NCI-H128 (cell line): ENCODE data around the gene IL15RA.

ENCODE experiments used
- DNase-seq: peaks from one replicate; lab custom pipeline; 2025; ENCODE audit not compliant: unreplicated experiment; lab: John Stamatoyannopoulos, UW

IL15RA gene

DNA sequence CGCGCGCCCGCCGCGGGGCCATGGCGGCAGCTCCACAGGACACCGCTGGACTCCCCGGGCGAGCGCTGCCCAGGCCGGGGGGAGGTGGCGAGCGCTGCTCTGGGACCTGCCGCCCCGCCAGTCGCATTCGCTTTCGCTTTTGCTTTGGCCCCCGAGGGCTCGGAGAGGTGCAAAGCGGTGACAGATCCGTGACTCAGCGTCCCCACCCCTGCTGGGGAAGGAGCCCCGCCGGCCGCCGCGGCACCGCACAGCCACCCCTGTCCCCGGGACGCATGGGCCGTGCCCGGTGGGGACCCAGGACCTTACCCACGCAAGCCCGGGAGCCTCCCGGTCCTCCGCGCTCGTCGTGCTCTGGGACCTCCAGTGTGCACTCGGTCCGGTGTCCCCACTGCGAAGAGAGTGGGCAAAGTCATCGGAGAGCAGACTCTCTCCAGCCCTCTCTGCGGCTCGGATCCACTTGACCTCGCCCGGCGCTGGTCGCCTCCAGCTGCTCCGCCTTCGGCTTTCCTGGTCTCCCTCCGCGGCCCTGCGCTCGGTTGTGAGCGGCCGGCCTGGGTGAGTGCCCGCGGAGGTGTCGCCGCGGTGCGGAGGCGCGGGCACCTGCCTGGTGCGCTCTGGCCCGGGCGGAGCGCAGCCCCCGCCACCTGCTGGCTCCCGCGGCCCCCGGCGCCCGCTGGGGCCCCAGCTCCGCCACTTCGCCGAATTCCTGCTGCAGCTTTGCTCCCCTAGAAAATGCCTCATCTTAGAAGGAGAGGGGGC is at the start of gene IL15RA:
Gene IL15RA (minus strand): TSS at position 73 of the 759 bp plus-strand sequence. CDS start 51 bp downstream, at position 22.
- DNase-seq, result no peak

GRCh38 chr10:6025683-6026255 is 48.4 kb upstream of the IL15RA start:
- DNase-seq, result no peak

DNA sequence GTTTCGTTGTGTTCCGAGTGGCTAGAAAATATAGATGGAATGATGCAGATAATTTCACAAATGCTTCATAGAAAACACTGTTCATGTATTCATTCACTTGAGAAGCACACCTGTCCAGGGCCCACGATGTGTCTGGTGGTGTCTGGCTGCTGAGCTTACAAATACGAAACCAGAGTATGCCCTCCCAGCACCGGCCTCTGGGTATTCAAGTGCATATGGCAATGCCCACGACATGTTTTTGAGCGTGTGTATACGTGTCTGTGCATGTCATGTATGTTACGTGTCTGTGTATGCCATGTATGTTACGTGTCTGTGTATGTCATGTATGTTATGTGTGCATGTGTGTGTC is 47.0 kb upstream of the IL15RA start:
- DNase-seq, result no peak

GRCh38 chr10:6023661-6024333 is 46.5 kb upstream of the IL15RA start:
- DNase-seq, result no peak

DNA sequence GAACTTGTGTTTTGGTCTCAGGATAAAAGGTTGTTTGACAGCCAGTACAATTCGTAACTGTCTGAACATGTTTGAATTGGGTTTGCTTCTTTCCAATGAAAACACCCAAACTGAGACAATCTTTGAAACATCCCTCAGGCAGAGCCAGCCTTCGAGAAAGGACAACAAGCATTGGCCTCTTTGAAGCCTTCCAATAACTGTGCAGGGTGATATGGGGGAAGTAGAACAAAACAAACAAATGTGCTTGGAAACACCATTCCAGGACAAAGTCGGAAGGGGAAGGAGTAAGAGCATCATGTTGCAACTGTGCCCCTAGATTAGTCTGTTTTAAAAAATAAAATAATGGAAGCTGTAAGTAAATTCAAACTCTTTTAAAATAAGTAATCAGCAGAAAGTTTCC is 45.3 kb upstream of the IL15RA start:
- no peak for DNase-seq

DNA sequence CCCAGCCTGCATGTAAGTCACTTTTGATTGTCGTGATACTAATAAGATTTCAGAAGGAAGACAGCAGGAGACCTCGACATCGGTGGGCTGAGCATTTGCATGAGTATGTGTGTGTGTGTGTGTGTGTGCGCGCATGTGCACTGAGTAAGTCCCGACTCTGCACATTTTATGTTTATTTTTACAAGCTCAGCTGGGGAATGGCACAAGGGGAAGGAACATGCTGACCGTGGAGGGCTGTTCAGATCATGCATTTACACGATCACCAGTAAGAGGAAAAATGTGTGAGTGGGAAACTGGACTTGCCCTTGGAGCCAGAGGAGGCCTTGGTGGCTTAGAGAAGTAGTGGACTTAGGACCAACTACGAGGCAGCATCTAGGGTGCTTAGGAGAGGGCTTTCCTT is 43.5 kb upstream of the IL15RA start:
- DNase-seq, result no peak

GRCh38 chr10:6019796-6020195 is 42.5 kb upstream of the IL15RA start:
- no peak for DNase-seq

DNA sequence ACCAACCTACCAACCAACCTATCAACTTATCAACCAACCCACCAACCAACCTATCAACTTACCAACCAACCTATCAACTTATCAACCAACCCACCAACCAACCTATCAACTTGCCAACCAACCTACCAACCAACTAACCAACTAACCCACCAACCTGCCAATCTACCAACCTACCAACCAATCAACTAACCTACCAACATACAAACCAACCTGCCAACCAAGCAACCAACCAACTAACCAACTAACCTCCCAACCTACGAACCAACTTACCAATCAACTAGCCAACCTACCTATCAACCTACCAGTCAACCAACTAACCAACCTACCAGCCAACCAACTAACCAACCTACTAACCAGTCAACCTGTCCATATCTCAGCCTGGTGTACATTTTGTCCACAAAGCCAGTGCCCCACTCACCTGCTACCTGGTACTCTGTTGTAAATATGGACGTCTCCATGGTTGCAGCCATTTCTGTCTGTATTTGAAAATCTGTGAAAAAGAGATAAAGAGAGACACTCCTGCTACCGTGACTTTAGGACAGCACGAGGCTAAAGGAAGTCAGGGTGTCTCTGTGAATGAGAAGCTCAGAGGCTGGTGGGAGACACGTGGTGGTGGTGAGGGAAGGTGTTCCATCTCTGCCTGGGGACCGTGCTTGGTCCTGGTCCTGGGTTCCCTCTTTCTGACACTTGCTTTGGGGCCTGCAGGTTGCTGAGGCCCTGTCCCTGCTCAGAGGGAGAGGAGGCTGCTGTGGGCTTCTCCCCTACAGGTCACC is 41.9 kb upstream of the IL15RA start:
- DNase-seq, result no peak

DNA sequence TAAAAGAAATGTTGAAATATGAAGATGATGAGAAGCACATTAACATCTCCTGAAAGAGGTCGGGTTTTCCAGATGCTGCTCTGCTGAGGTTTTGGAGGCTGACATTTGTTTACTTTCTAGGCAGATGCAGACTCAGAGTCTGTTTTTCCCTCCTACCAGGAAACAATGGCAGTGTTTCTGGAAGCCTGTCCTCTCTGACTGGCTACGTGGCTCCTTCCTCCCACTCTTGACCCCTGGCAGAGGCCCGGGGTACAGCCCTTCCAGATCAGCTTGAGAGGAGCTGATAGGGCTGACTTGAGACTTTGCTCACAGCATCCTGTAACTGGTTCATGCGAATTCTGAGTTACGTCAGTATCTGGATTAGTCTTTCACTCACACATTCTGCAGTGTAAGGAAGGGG is 41.1 kb upstream of the IL15RA start:
- no peak for DNase-seq

GRCh38 chr10:6017781-6018354 is 40.5 kb upstream of the IL15RA start:
- DNase-seq, result no peak

DNA sequence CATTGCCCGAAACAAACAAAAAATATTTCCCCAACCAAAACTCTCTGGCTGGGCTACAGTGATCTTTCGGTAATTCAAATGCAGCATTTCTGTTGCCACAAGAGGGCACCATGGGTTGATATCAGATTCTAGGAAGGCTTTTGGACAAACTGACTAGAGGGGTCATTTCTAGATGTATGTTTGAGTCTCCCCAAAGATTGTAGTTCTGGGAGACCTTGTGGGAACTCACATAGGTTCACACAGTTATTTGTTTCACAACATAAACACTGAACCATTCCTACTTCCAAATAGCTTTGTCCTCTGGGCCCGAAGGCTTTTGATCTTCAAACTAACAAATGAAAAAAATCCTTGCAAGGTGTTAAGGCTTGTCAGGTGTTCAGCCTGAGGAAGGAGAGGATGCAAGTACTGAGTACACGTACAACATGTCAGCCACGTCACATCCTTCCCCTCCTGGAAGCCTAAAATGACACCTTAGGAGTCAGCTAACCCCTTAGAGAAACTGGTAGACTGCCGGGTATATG is 37.0 kb upstream of the IL15RA start:
- no peak for DNase-seq

DNA sequence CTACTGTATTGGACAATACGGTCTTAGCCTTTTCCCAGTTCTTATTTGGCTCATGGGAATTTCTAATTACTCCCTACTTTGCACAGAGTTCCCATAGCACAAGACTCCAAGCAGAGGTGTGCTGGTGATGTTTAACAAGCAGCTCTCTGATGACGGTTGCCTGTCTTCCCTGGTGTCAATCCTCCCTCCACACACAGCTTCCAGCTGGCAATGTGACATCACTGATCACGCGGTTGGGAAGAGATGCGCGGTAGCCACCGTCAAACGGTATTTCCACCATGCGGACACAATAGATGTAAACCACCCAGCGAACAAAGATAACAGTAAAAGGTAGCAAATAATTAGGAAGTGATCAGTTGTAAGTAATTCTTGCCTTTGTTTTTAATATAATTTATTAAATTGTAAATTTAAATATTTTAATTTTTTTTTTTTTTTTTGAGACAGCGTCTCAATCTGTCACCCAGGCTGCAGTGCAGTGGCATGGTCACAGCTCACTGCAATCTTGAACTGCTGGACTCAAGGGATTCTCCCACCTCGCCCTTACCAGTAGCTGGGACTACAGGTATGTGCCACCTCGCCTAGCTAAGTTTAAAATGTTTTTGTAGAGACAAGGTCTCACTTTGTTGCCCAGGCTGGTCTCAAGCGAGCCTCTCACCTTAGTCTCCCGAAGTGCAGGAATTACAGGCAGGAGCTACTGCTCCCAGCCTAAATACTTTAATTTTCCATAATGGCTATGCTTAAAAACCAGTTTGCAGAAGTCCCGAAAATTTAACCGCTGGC is 36.3 kb upstream of the IL15RA start:
- DNase-seq, result no peak

- DNase-seq, result no peak
Measured at GRCh38 chr10:6012121-6012905, 35.0 kb upstream of the IL15RA start.

DNA sequence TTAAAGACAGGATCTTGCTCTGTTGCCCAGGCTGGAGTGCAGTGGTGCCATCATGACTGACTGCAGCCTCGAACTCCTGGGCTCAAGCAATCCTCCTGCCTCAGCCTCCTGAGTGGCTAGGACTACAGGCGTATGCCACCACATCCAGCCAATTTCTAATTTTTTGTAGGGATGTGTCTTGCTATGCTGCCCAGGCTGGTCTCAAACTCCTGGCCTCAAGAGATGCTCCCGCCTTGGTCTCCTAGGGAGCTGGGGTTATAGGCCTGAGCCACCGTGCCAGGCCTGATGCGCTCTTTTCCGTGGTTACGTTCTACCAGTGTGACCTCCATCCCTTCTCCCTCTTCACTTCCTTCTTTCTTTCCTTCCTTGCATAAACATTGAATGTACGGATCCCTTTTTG is 34.2 kb upstream of the IL15RA start:
- no peak for DNase-seq

GRCh38 chr10:6010569-6010968 is 33.2 kb upstream of the IL15RA start:
- no peak for DNase-seq

DNA sequence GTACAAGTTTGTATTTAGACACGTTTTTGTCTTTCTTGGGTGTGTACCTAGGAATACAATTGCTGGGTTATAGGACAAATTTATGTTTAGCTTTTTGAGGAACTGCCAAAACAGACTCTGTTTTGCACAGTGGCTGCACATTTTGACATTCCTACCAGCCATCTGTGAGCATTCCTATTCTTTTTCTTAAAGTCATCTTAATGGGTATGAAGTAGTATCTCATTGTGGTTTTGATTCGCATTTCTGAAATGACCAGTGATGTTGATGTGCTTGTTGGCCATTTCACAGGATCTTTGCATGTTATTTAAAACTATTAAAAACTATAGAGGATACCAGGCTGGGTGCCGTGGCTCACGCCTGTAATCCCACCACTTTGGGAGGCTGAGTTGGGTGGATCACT is 32.6 kb upstream of the IL15RA start:
- DNase-seq, result no peak

- no peak for DNase-seq
Measured at GRCh38 chr10:6009150-6009549, 31.8 kb upstream of the IL15RA start.

GRCh38 chr10:6008497-6009142 is 31.3 kb upstream of the IL15RA start:
- no peak for DNase-seq

DNA sequence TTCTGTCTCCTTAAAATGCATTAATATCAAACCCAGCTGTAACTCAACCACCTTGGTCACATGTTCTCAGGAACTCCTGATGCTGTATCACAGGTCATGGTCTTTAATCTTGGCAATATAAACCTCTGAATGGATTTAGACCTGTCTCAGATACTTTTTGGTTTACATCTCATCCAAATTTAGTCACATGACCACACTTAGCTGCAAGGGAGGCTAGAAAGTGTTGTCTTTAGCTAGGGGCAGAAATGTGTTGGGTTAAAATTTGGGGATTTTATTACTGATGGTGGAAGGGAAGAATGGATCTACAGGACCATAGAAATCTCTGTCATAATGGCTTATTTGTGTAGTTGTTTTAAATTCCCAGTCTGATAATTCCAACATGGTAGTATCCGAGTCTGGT is 29.6 kb upstream of the IL15RA start:
- DNase-seq, result no peak
